GM12878 (cell line): Measurements from ENCODE around the gene PADI1. TPM values are rescaled to one million over a fixed set of nuclear protein-coding genes. Genes with fewer than 3 reads are reported as not detected.
A peak's percentile ranks its signal among the peaks of the same experiment; 100 is the strongest.

Experiments
- ATAC-seq: fragments of 200-7000 bp; cut with Tn5 transposase; 3 replicates; pipeline ENCODE4 v1.9.1; 2020; ENCODE audit warnings: mild to moderate bottlenecking, moderate library complexity
- BruUV-seq: library from RNA; stranded (reverse); fragments of 400-500 nt; replicated peaks from 2 replicates; lab custom pipeline; 2021; lab: Mats Ljungman, UMichigan
- CTCF ChIA-PET: fragments of 300-600 bp; sonication (Branson Sonifier 250); formaldehyde crosslinking; extraction: SDS; loops from one replicate; lab custom pipeline; 2021; ENCODE audit warnings: inconsistent platforms; lab: Yijun Ruan, JAX
- POLR2A ChIA-PET: fragments of 350-600 bp; formaldehyde crosslinking; extraction: SDS; loops from one replicate; lab custom pipeline; 2021; ENCODE audit warnings: inconsistent platforms; lab: Charles Lee
- RAD21 ChIA-PET: fragments of 300-600 bp; sonication (Branson Sonifier 250); formaldehyde crosslinking; loops from one replicate; lab custom pipeline; 2023; ENCODE audit warnings: antibody characterized with exemption; ENCODE audit not compliant: unreplicated experiment; lab: Charles Lee
- SMC1A ChIA-PET: fragments of 300-600 bp; sonication (Branson Sonifier 250); formaldehyde crosslinking; loops from one replicate; lab custom pipeline; 2023; ENCODE audit not compliant: unreplicated experiment, uncharacterized antibody; lab: Charles Lee
- DNase-seq: peaks from one replicate; pipeline ENCODE4 v3.0.0-alpha.2; 2011; ENCODE audit warnings: low read depth, low spot score
- FAIRE-seq: peaks from 3 replicates; lab custom pipeline; 2011; peaks lifted over from hg19 to GRCh38; lab: Jason Lieb, UNC
- H2AFZ ChIP-seq: 2 replicates; pipeline ENCODE4 v1.6.0; 2011; ENCODE audit warnings: low read depth, low read length, control low read depth; ENCODE audit not compliant: control insufficient read depth
- H3K27ac ChIP-seq: 2 replicates; pipeline ENCODE4 v1.5.1; 2011; ENCODE audit warnings: control low read depth; ENCODE audit not compliant: control insufficient read depth, insufficient read depth
- H3K27me3 ChIP-seq, 2 experiments: replicated peaks in 1 of 2; 2 replicates each; pipeline versions ENCODE4 v1.6.0 to v1.6.1; 2011; ENCODE audit warnings: low read length in 1 of 2; ENCODE audit not compliant: control insufficient read depth in 2 of 2, insufficient read depth in 2 of 2
- H3K36me3 ChIP-seq, 2 experiments: 2 replicates each; pipeline ENCODE4 v1.5.1; 2011; ENCODE audit warnings: low read length in 1 of 2; ENCODE audit not compliant: control insufficient read depth in 2 of 2, insufficient read depth in 2 of 2
- H3K4me1 ChIP-seq: 2 replicates; pipeline ENCODE4 v1.6.1; 2011; ENCODE audit warnings: mild to moderate bottlenecking, low read length, moderate library complexity, mixed read lengths; ENCODE audit not compliant: control insufficient read depth, insufficient read depth
- H3K4me2 ChIP-seq: 2 replicates; pipeline ENCODE4 v1.6.0; 2011; ENCODE audit warnings: control low read depth; ENCODE audit not compliant: control insufficient read depth, insufficient read depth
- H3K4me3 ChIP-seq: fragments of 200-600 bp; sonication (generic); 2 replicates; pipeline ENCODE4 v1.5.1; 2016
- H3K79me2 ChIP-seq: 2 replicates; pipeline ENCODE4 v1.6.0; 2011; ENCODE audit warnings: low read length; ENCODE audit not compliant: control insufficient read depth, insufficient read depth
- H3K9ac ChIP-seq: 2 replicates; pipeline ENCODE4 v1.8.0; 2011; ENCODE audit warnings: low read length, control low read depth, mixed read lengths; ENCODE audit not compliant: control insufficient read depth, insufficient read depth
- H3K9me3 ChIP-seq: replicated peaks from 3 replicates; pipeline ENCODE4 v1.5.1; 2011; ENCODE audit warnings: mild to moderate bottlenecking, low read length; ENCODE audit not compliant: control insufficient read depth, insufficient read depth
- H4K20me1 ChIP-seq: 2 replicates; pipeline ENCODE4 v1.6.0; 2011; ENCODE audit not compliant: control insufficient read depth, insufficient read depth
- BHLHE40 ChIP-seq, 2 experiments: fragments of 450-650 bp in 1 of 2; IDR thresholded peaks; 2 replicates each; pipeline ENCODE4 v1.6.1; 2011 to 2017; ENCODE audit warnings: low read depth in 2 of 2, borderline replicate concordance in 1 of 2, improper control_type of control experiment in 1 of 2, low read length in 1 of 2, mild to moderate bottlenecking in 1 of 2
- CEBPZ ChIP-seq: fragments of 150-350 bp; IDR thresholded peaks from 2 replicates; pipeline ENCODE4 v1.6.1; 2016; ENCODE audit warnings: low read depth, low read length
- HDAC2 ChIP-seq: fragments of 200-600 bp; sonication (generic); IDR thresholded peaks from 2 replicates; pipeline ENCODE4 v1.6.1; 2017
- NFYA ChIP-seq: IDR thresholded peaks from 2 replicates; pipeline ENCODE4 v1.6.1; 2011; ENCODE audit warnings: low read depth, mild to moderate bottlenecking, low read length, improper control_type of control experiment, borderline replicate concordance
- RB1 ChIP-seq: fragments of 450-650 bp; formaldehyde crosslinking; IDR thresholded peaks from 2 replicates; pipeline ENCODE4 v1.6.1; 2017; ENCODE audit warnings: mild to moderate bottlenecking, borderline replicate concordance
- USF1 ChIP-seq: IDR thresholded peaks from 2 replicates; pipeline ENCODE4 v1.6.1; 2011; ENCODE audit warnings: borderline replicate concordance, low read depth, mild to moderate bottlenecking, moderate library complexity, mixed read lengths, low read length; ENCODE audit not compliant: insufficient read depth; ENCODE audit errors: extremely low read length
- ZNF687 ChIP-seq: fragments of 450-650 bp; IDR thresholded peaks from 2 replicates; pipeline ENCODE4 v1.6.1; 2017; ENCODE audit warnings: mild to moderate bottlenecking, moderate library complexity
- WGBS: methylation state at CpG from one replicate; pipeline ENCODE4 v1.1.6; 2016; ENCODE audit warnings: low lambda C conversion rate; ENCODE audit not compliant: insufficient replicate concordance, insufficient coverage; ENCODE audit errors: missing lambda C conversion rate; 5-methylcytosine and 5-hydroxymethylcytosine counted together
- in situ Hi-C: fragments of 300-500 bp; cut with MboI; formaldehyde crosslinking; loops from 9 replicates; pipeline ENCODE4 v1.14.3; 2018; ENCODE audit warnings: mixed read lengths
- intact Hi-C: fragments of 100-400 bp; cut with micrococcal nuclease; formaldehyde crosslinking; loops from one replicate; pipeline ENCODE4 v1.14.2; 2022; ENCODE audit not compliant: unreplicated experiment
- polyA plus RNA-seq, 11 experiments: library from polyadenylated mRNA; depleted of rRNA in 4 of 11; unstranded in 6 of 11; stranded (reverse) in 5 of 11; fragments of >200 nt; fragmentation: Nextera tagmentation in 4 of 11; fragmentation: Illumina TruSeq in 1 of 11; extraction: Ambion mirVana in 4 of 11; extraction: Trizol in 1 of 11; gene quantifications; 1 replicate in 1 of 11; 2 replicates in 10 of 11; pipeline versions ENCODE4 v1.2.1 to v1.2.3, GENCODE V29; 2011 to 2016; ENCODE audit warnings: inconsistent platforms in 2 of 11, missing spikeins in 2 of 11, low read depth in 1 of 11
- total RNA-seq, 4 experiments: library from RNA; depleted of rRNA in 3 of 4; stranded (reverse); fragments of >200 nt in 3 of 4; fragmentation: Illumina TruSeq in 1 of 4; extraction: Trizol in 1 of 4; gene quantifications; 2 replicates each; pipeline versions ENCODE4 v1.2.1 to v1.2.3, GENCODE V29; 2013 to 2021

Gene PADI1
- total and polyA plus RNA-seq, 10 of the 15 experiments (the other 5 are each of a cell fraction or from before 2014, with no cell fraction given): 0.05 TPM; not detected in 9

- H2AFZ ChIP-seq: 0 out of 2 replicates have a peak overlapping the region, but pooled peaks have one; percentile 4
- 14% methylated on average over 6 of the region's 6 CpGs for WGBS
- no peak overlapping the region for H3K27ac ChIP-seq
- no TSS peak for BruUV-seq
- no peak overlapping the region for H3K9ac ChIP-seq
- ChIA-PET SMC1A (interaction anchor here (0.8 to 12.3 kb wide), 5 partner anchors 26 to 173 kb away, joined by 3 to 236 read pairs (median 5); partner anchors contain the start of gene PADI2), RAD21 (interaction anchor here (1.1 to 9.5 kb wide), 2 partner anchors 110 to 175 kb away, joined by 3 to 186 read pairs; partner anchors contain the start of gene PADI2), CTCF (interaction anchor here (1.8 to 12.7 kb wide), 7 partner anchors 27 to 176 kb away, joined by 4 to 315 read pairs (median 24); partner anchors contain the start of gene PADI2), POLR2A (interaction anchor here (0.5 to 1.4 kb wide), 2 partner anchors 26 to 93 kb away, joined by 3 to 5 read pairs; no protein-coding TSS in a partner anchor)
- intact Hi-C loops (loop anchor here (10.0 kb wide), 1 partner anchor 101 kb away; no protein-coding TSS in a partner anchor), in situ Hi-C loops (loop anchor here (10.0 kb wide), 1 partner anchor 289 kb away; no protein-coding TSS in a partner anchor)
- DNase-seq (no peak), ATAC-seq (peak; percentile 74), FAIRE-seq (no peak)
- H3K4me1 ChIP-seq: no peaks in the 10 kb centered on the region
- TF ChIP-seq ZNF687: 0 out of 2 replicates have a peak, but pooled peaks have one; percentile 22
- TF ChIP-seq HDAC2: no peak
- no peak for TF ChIP-seq RB1
- TF ChIP-seq USF1: no peak
- TF ChIP-seq CEBPZ: no peak
- TF ChIP-seq NFYA: no peak
- TF ChIP-seq BHLHE40 (IDR thresholded peaks at IDR 0.05; ENCODE audit: borderline replicate concordance in 1 of 2, low read depth in 2 of 2, low read length in 1 of 2): 0 out of 4 replicates have a peak, but pooled peaks of 1 of the 2 experiments have one; percentile 19
- H3K4me2 ChIP-seq: no peak overlapping the region
- H4K20me1 ChIP-seq: no peaks in the 10 kb centered on the region
- H3K36me3 ChIP-seq: no peaks in the 10 kb centered on the region
- H3K79me2 ChIP-seq: no peaks in the 10 kb centered on the region
- no peaks in the 10 kb centered on the region for H3K27me3 ChIP-seq
- H3K9me3 ChIP-seq: no peaks in the 10 kb centered on the region; the same call in 2 of the 3 replicates
- H3K4me3 ChIP-seq: no peak overlapping the region
Observed at GRCh38 chr1:17233675-17234320, 28.9 kb downstream of the PADI1 start.
